Measurements from ENCODE around the gene LCN12.

DNA sequence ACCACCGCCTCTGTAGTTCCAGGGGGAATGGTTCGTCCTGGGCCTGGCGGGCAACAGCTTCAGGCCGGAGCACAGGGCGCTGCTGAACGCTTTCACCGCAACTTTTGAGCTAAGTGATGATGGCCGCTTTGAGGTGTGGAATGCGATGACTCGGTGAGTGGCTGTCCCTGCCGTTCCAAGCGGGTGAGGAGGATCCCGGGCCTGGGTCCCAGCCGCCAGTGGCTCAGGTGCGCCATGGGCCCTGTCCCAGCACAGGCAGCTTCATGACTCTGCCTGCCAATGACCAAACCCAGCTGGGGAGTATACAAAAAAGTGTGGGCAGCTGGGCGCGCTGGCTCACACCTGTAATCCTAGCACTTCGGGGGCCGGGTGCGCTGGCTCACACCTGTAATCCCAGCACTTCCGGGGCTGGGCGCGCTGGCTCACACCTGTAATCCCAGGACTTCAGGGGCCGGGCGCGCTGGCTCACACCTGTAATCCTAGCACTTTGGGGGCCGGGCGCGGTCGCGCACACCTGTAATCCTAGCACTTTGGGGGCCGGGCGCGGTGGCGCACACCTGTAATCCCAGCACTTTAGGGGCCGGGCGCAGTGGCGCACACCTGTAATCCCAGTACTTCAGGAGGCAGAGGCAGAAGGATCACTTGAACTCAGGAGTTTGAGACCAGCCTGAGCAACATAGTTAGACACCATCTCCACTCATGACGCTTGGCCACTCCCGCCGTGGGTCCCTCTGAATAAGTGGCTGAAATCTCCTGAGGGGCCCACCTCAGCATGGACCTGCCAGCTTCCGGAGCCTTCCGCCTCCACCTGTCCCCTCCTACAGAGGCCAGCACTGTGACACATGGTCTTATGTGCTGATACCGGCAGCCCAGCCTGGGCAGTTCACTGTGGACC lies 1.1 kb downstream of the LCN12 start:
- no peak for TF ChIP-seq POLR2A (IDR thresholded peaks at IDR 0.05)
- TF ChIP-seq, protein P1, sequence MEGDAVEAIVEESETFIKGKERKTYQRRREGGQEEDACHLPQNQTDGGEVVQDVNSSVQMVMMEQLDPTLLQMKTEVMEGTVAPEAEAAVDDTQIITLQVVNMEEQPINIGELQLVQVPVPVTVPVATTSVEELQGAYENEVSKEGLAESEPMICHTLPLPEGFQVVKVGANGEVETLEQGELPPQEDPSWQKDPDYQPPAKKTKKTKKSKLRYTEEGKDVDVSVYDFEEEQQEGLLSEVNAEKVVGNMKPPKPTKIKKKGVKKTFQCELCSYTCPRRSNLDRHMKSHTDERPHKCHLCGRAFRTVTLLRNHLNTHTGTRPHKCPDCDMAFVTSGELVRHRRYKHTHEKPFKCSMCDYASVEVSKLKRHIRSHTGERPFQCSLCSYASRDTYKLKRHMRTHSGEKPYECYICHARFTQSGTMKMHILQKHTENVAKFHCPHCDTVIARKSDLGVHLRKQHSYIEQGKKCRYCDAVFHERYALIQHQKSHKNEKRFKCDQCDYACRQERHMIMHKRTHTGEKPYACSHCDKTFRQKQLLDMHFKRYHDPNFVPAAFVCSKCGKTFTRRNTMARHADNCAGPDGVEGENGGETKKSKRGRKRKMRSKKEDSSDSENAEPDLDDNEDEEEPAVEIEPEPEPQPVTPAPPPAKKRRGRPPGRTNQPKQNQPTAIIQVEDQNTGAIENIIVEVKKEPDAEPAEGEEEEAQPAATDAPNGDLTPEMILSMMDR (IDR thresholded peaks at IDR 0.05): no peak
